ENCODE results near the gene OBSCN.
"Not testable (repeated sequence)": the region's sequence is repeated elsewhere in the genome, so short reads cannot be mapped to it uniquely, and the experiment has no call there.

The OBSCN gene

GRCh38 chr1:228185641-228185965 is 22.2 kb upstream of the OBSCN start:
- no peak for DNase-seq (ENCODE audit: low read depth)

- not testable (repeated sequence) for DNase-seq (ENCODE audit: low read depth)
Observed at GRCh38 chr1:228188249-228188648, 19.6 kb upstream of the OBSCN start.

GRCh38 chr1:228190182-228190581 is 17.7 kb upstream of the OBSCN start:
- DNase-seq (ENCODE audit: low read depth): no peak

- no peak for DNase-seq (ENCODE audit: low read depth)
Observed at GRCh38 chr1:228190778-228191177, 17.1 kb upstream of the OBSCN start.

- no peak for DNase-seq (ENCODE audit: low read depth)
Observed at GRCh38 chr1:228194436-228194835, 13.4 kb upstream of the OBSCN start.

- no peak for DNase-seq (ENCODE audit: low read depth)
Observed at GRCh38 chr1:228194921-228195812, 12.7 kb upstream of the OBSCN start.

GRCh38 chr1:228197555-228198147 is 10.2 kb upstream of the OBSCN start:
- DNase-seq (ENCODE audit: low read depth): no peak

GRCh38 chr1:228198977-228199590 is 8.8 kb upstream of the OBSCN start:
- no peak for DNase-seq (ENCODE audit: low read depth)

- DNase-seq (ENCODE audit: low read depth): no peak
Observed at GRCh38 chr1:228204958-228205357, 2.9 kb upstream of the OBSCN start.

GRCh38 chr1:228205526-228206436 is 2.1 kb upstream of the OBSCN start:
- DNase-seq (ENCODE audit: low read depth): no peak

GRCh38 chr1:228206582-228207351 is 1.1 kb upstream of the OBSCN start:
- no peak for DNase-seq (ENCODE audit: low read depth)

GRCh38 chr1:228207381-228207810 is 448 bp upstream of the OBSCN start:
- no peak for DNase-seq (ENCODE audit: low read depth)

GRCh38 chr1:228208831-228209551 is 1.1 kb downstream of the OBSCN start:
- DNase-seq (ENCODE audit: low read depth): no peak

- no peak for DNase-seq (ENCODE audit: low read depth)
Observed at GRCh38 chr1:228209657-228210056, 1.8 kb downstream of the OBSCN start.

- no peak for DNase-seq (ENCODE audit: low read depth)
Observed at GRCh38 chr1:228210076-228210651, 2.3 kb downstream of the OBSCN start.

GRCh38 chr1:228210712-228211530 is 3.1 kb downstream of the OBSCN start:
- DNase-seq (ENCODE audit: low read depth): no peak

- DNase-seq (ENCODE audit: low read depth): no peak
Observed at GRCh38 chr1:228211531-228212414, 3.9 kb downstream of the OBSCN start.

- DNase-seq (ENCODE audit: low read depth): no peak
Observed at GRCh38 chr1:228212415-228212965, 4.6 kb downstream of the OBSCN start.

Measured in stimulated activated CD4-positive, alpha-beta T cell treated with anti-CD3 and anti-CD28 coated beads, Interleukin-2, amount 100 ng/mL, for 4 hours (primary cell).